Ishikawa (cell line): ENCODE data around the gene RFTN2.

Experiments used
- CEBPB ChIP-seq: IDR thresholded peaks from 2 replicates; pipeline ENCODE4 v1.6.1; 2012
- CREB1 ChIP-seq: IDR thresholded peaks from 2 replicates; pipeline ENCODE4 v1.6.1; 2012; ENCODE audit warnings: low read depth
- EGR1 ChIP-seq: IDR thresholded peaks from 2 replicates; pipeline ENCODE4 v1.6.1; 2012
- EP300 ChIP-seq: IDR thresholded peaks from 2 replicates; pipeline ENCODE4 v1.6.1; 2012; ENCODE audit warnings: borderline replicate concordance
- FOXM1 ChIP-seq: IDR thresholded peaks from 2 replicates; pipeline ENCODE4 v1.6.1; 2012; ENCODE audit warnings: low read depth, borderline replicate concordance
- MAX ChIP-seq: IDR thresholded peaks from 2 replicates; pipeline ENCODE4 v1.6.1; 2012
- NFIC ChIP-seq: IDR thresholded peaks from 2 replicates; pipeline ENCODE4 v1.6.1; 2012
- RAD21 ChIP-seq: IDR thresholded peaks from 2 replicates; pipeline ENCODE4 v1.6.1; 2012; ENCODE audit warnings: low read depth
- REST ChIP-seq: IDR thresholded peaks from 2 replicates; pipeline ENCODE4 v1.6.1; 2012; ENCODE audit warnings: low read depth, mild to moderate bottlenecking
- TAF1 ChIP-seq: IDR thresholded peaks from 2 replicates; pipeline ENCODE4 v1.6.1; 2012; ENCODE audit warnings: low read depth, mild to moderate bottlenecking
- TCF12 ChIP-seq: IDR thresholded peaks from 2 replicates; pipeline ENCODE4 v1.6.1; 2012; ENCODE audit warnings: low read depth
- TEAD4 ChIP-seq: IDR thresholded peaks from 2 replicates; pipeline ENCODE4 v1.6.1; 2012
- USF1 ChIP-seq: IDR thresholded peaks from 2 replicates; pipeline ENCODE4 v1.6.1; 2012
- YY1 ChIP-seq: IDR thresholded peaks from 2 replicates; pipeline ENCODE4 v1.6.1; 2012; ENCODE audit warnings: low read depth
- ZBTB7A ChIP-seq: IDR thresholded peaks from 2 replicates; pipeline ENCODE4 v1.6.1; 2012; ENCODE audit warnings: low read depth

RFTN2 gene

GRCh38 chr2:197615016-197615652 is 60.3 kb downstream of the RFTN2 start:
- TF ChIP-seq TAF1 (no peak), CEBPB (no peak), EGR1 (no peak), CREB1 (no peak), MAX (no peak), YY1 (no peak), TCF12 (no peak), ZBTB7A (no peak), EP300 (no peak), REST (no peak), USF1 (no peak), TEAD4 (no peak)

GRCh38 chr2:197614532-197614931 is 60.9 kb downstream of the RFTN2 start:
- TF ChIP-seq RAD21, result no peak

GRCh38 chr2:197613509-197613987 is 61.8 kb downstream of the RFTN2 start:
- TF ChIP-seq YY1 (no peak), CEBPB (peak; percentile 67)

- TF ChIP-seq FOXM1, result no peak
- no peak for TF ChIP-seq USF1
- no peak for TF ChIP-seq REST
Observed at GRCh38 chr2:197606180-197606579, 69.2 kb downstream of the RFTN2 start.

GRCh38 chr2:197604117-197604860 is 71.1 kb downstream of the RFTN2 start:
- no peak for TF ChIP-seq TAF1
- no peak for TF ChIP-seq ZBTB7A
- TF ChIP-seq CREB1, result no peak
- no peak for TF ChIP-seq MAX
- TF ChIP-seq RAD21, result no peak
- TF ChIP-seq CEBPB, result no peak
- no peak for TF ChIP-seq FOXM1
- TF ChIP-seq REST, result no peak
- TF ChIP-seq NFIC, result no peak
- no peak for TF ChIP-seq YY1
- TF ChIP-seq TEAD4, result no peak
- TF ChIP-seq EP300, result no peak
- no peak for TF ChIP-seq USF1
- no peak for TF ChIP-seq EGR1
